HG03571 (cell line): ENCODE results near the gene SLC7A1.

Experiments
- ATAC-seq: cut with Tn5 transposase; IDR thresholded peaks from one replicate; pipeline ENCODE4 v1.9.1; 2021; ENCODE audit not compliant: unreplicated experiment

Gene SLC7A1

DNA sequence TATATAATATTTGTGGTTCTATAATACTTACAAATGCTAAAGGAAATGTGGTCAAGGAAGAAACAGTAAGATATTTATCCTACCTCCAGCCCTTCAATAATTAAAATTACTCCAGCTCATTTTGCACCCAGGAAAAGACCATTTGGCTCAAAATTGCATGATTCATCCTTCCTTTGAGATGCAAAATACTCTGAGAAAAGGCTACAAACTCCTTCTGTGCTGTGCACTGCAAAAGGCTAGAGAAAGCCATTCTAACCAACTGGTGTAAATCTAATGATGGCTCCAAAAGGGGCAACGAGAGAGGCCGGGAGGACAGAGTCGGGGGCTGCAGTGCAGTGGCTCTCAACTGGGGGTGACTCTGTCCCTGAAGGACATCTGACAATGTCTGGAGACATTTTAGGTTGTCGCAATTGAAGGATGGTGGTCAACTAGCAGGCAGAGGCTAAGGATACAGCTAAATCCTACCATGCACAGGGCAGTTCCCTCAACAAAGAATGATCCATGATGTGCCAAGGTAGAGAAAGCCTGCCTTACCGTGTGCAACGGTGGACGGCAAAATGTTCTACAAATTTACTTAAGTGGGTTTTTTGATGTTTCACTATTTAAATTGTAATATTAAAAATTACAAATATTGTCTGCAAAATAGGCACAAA lies 32.6 kb downstream of the SLC7A1 start:
- ATAC-seq: no peak

DNA sequence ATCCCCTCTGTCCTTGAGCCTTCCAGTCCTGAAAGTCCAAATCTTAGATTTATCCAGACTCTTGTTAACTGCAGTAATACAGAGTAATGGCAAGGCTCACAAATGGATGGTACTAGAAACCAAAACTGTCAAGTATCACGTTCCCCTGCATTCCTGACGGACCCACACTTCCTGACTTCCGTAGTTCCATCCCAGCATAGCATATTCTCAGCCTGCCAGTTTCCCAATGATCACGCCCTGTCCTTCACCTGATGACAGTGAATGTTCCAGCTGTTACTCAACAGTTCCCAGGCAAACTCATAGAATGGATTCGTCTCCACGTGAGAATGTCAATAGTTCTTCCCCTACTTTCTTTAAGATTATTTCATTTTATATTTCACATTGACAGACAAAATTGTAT lies 33.6 kb downstream of the SLC7A1 start:
- no peak for ATAC-seq

DNA sequence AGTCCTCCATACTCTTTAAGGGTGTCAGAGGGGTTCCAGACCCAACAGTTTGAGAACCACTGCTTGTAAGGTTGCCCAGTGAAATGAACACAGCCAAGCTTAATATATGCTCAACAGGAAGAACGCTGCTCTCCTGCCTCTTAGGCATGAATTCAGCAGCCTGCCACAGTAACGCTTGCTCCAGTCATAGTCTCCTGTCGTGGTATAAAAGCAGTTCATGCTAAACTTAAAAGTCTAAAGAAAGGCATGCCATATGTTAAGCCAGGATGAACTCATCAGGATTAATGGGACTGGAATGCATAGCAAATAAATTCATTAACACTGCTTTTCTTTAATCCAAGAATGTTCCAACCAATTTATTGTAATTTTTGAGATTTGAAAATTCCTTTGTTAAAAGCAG lies 38.7 kb downstream of the SLC7A1 start:
- no peak for ATAC-seq

DNA sequence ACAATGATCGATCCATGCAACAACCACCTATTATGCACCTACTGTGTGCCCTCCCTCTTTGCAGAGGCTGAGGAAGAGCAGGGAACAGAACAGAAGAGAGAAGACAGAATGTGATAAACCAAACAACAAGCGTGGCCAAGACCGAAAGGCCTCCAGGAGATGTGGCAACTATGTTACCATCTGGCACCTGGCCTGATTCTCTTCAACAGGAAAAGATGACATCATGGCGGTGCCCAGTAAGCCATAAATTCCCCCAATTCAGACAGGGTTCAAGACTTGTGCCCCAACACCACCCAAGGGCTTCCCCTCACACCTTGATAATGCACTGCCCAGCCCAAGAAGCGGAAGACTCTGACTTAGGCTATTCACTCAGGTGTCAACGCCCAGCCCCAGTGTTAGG lies 44.3 kb downstream of the SLC7A1 start:
- no peak for ATAC-seq

DNA sequence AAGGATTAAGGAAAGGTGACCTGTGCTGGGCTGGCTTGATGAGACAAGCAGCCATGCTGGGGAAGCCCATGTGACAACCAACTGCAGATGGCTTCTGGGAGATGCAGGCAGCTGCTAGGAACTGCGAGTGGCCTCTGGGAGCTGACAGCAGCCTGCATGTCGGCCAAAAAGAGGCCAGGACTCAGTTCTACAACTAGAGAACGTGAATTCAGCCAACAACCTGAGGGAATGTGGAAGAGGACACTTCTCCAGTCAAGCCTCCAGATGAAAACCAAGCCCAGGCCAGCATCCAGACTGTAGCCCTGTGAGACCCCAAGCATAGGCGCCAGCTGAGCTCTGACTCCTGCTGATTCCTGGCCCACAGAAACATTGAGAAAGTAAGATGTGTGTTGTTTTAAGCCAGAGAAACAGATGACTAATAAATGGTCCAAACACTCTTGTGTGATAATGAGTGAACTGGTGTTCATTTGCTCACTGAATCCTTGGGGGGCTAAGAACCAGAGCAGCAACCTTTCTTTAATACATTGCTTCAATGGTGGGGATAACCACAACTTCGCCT lies 45.0 kb downstream of the SLC7A1 start:
- no peak for ATAC-seq

DNA sequence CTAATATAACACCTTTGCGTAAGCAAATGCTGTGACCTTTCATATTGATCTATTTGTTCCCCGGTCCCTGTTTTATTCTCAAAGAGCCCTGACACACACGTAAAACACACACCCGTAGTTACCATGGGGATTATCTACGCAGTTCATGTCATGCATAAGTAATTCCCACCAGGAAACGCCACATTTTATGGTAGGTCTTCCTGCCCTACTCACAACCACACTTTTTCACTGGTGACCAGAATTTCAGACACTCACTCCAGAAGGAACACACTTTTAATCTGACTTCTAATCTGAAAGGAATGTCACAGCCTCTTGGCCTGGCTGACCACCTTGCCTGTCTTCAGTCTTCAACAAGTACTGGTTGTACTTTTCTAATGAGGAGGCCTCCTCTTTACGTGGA lies 46.8 kb downstream of the SLC7A1 start:
- no peak for ATAC-seq

DNA sequence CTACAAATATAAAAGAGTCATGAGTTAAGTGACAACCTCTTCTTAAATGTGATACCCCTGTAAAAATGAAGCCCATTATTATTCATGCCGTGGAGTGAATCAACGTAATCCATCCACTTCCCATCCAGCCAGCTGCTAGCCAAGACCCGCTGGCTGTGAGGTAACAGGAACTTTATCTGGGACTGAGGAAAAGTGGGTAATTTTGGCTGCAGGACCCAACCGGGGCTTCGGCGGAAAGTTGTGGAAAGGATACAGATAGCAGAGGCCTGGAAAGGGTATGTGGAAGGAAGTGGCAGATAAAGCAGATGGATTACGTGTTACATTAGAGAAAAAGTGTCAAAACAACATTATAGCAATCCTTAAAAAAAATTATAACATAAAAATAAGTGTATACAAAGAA lies 48.3 kb downstream of the SLC7A1 start:
- ATAC-seq: no peak

DNA sequence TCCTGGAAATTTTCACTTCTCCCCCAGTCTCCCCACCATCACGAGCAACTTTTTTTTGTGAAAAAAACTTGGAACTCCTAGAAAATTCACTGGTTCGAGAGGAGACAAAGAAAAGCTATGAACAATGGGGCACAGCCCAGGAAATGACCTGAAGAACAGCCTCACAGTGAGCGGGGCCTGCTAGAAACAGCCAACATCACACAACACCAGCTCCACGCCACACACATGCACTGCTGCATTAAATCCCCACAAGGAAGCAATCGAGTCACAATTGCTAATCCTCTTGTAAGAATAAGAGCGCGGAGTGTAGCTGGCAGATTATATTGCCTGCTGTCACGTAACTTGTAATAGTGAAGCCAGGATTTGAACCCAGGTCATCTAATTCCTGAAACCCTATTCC lies 48.8 kb downstream of the SLC7A1 start:
- no peak for ATAC-seq

DNA sequence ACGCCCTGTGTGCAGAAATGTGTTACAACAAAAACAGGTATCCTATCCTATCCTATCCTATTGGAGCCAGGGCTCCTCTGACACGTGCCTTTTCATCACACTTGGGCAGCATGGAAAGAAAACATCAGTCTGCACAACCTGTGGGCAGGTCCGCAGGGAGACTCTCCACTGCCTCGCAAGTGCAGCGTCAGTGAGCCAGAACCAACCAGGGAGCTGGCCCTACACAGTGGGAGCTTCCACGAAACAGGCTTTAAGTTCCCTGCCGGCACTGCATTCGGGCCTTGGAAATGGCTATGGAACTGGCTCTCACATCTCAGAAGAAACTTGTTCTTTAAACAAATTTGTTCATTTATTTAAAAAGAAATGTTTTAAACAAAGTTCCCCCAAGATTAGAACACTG lies 49.5 kb downstream of the SLC7A1 start:
- no peak for ATAC-seq

DNA sequence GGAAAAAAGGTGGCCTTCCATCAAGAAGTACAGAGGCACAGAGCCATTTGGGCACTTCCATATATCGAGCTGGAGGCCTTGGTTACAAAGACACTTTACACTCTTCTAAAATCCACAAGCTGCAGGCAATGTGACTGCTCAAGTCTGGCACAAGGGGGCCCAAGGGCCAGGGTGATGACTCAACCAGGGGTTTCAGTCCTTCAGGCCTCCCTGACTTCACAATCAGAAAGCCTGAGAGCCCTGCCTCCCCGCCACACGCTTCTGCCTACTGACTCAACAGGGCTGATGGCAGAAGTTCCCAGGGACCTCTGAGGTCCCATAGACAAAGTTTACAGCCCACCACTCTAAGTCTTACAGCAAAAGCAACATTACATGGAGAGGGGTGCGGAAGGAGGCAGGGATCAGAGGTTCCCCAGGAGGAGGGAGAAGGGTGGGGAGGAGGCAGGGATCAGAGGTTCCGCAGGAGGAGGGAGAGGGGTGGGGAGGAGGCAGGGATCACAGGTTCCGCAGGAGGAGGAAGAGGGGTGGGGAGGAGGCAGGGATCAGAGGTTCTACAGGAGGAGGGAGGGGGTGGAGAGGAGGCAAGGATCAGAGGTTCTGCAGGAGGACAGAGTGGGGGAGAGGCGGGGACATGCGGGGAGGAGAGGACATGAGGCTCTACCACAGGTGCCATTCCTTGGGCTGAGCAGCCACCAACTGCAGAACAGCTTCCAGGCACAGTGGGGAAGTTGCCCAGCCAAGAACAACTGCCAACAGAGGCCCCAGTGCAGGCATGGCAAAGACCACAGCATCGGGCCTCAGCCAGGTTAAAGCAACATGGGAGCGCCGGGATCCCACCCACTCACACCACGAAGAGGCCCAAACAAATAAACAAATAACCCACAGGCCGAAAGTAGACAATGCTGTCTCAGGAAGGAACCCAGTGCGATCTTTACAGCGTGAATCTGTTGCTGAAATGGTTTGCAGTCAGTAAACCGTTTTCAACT lies 52.0 kb downstream of the SLC7A1 start:
- peak; percentile 95 for ATAC-seq

DNA sequence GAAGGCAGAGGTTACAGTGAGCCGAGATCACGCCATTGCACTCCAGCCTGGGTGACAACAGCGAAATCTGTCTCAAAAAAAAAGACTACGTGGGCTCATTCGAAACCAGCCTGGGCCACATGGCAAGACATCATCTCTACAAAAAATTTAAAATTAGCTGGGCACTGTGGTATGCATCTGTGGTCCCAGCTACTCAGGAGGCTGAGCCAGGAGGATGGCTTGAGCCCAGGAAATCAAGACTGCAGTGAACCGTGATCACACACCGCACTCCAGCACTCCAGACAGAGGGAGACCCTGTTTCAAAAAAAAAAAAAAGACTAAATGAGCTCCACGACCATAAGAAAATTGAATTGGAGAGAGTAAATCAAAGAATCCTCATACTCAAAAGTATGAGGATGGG lies 53.1 kb downstream of the SLC7A1 start:
- no peak for ATAC-seq

DNA sequence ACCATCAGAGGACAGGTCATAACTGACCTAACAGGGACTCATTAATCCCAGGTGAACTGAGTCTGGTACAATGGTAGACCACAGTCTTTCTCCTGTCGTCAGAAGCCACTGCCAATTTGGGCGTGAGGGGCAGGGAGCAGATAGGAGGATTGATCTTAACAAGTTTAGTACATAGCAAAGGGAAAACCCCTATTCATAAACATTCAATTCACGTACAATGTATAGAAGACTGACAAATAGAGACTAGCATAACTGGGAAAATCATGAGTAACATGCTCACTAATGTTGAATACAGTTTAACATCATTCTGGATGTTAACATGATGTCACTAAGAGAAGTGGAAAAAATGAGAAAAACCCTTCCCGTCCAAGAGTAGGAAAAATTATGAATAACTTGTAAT lies 54.1 kb downstream of the SLC7A1 start:
- no peak for ATAC-seq

DNA sequence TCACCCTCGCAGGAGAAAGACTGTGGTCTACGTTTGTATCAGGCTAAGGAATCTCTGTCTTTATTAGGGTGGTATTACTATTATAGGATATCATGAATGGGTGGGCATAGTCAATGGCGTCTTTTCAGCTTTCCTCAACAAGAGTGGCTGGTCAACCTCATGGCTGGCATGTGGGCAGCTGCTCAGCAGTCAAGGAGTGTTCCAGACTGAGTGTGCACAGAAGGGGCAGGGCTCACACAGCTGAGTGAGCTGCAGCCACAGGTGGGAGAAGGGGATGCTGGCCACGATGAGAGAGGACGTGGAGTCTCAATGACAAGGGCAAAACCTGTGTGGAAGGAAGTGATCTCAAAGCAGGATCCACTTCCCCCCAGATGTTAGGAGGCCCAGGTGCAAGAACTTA lies 54.7 kb downstream of the SLC7A1 start:
- no peak for ATAC-seq

DNA sequence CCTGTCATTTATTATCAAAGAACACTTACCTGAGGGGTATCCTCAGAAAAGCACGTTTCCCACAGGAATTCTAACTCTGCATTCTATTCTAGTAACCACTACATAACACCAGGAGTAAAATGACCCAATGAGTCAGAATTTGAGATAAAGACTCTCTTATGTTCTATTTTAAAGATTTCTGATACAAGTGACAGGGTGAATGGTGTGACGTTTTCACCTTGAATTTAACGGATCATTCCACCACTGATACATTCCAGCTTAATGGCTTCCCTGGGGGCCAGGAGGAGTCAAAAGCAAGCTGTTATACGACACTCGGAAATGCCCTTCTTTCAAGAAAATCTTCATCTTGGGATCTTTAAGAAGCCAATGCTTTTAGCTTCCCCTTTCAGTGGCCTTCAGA lies 55.2 kb downstream of the SLC7A1 start:
- no peak for ATAC-seq

DNA sequence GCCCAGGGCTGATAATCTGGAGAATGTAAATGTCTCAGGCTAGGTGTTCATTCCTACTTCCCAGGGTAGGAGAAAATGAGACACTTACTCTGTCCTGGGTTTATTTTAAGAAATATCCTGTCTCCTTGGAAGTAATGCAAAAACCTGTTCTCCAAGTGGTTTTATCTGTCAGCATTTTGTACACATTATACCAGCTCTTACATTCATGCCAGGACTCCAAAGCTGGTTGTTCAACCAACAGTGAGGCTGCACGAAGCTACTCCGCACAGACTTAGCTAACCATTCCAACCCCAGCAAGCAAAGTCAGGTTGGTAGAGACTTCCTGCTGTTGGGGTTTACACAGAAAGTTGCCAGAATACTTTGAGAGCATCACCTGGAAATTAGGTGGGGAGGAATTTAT lies 55.6 kb downstream of the SLC7A1 start:
- no peak for ATAC-seq

DNA sequence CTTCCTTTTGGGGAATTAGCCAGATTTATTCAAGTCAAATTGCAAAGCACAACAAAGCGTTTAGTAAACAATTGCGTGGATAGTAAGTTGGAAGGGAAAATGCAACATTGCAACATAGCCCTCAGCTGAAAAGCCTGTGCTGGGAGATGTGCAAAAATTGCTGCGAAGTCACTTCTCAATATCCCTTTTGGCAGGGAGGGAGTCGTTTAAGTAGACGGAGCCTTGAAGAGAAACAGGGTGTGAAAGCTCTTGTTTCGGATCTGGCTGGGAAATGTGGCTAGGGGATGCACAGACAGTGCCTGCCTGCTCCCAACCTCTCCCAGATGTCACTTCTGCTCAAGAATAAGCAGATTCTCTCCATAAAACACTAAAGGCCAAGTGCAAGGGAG lies 56.8 kb downstream of the SLC7A1 start:
- ATAC-seq: no peak

DNA sequence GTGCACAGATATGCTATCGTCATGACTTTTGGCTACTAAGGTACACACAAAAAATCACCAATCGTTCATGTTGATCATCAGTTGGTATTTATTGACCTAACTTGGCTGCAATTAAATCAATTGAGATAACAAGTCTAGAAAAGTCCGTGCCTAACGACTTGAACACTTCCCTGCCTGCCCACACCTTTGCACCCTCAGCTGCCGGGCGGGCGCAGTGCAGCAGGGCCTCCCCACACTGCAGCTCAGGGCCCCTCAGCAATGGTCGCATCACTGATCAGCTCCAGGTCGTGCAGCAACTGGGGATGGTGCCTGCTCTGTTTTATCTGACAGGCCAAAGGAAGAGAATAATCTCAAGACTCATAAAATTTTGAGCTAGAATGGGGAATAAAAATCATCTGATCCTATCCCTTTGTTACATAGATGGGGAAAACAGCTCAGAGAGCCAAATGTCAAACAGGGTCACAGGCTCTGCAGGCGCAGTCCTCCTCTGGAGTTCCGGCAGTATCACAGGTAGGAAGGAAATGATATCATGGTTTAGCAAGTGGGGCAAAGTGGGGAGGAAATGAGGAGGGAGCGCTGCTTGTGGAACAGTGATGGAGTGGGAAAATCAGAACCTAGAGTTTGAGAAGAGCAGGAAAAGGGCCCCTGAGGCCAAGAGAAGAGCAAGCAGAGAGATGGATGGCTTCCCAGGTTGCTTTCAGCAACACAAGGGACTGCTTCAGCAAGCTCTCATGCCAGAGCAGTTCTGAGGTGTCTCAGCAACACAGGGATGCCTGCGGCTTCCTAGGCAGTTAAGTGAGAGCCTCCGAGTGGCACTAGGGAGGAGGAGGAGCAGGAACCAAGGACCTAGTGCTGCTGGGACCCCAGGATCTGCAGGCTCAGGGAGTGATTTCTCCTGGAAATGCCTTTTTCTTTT lies 57.5 kb downstream of the SLC7A1 start:
- no peak for ATAC-seq

DNA sequence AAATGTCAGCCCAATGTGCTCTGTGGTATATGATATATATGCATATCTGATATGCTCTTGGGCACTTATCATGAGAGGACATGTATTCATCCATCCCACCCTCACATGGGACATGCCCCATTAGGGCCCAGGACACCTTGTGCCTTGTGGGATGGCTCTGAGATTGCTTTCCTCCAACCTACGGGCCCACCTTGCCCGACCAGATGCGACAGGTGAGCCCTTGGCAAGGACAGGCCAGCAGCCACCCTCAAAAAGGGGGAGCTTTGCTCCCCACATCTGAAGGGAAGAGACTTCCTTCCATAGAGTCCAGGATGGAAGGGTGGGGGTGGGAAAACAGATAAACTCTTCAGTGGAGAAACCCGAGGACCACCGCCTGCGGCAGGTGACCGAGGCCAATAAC lies 58.6 kb downstream of the SLC7A1 start:
- ATAC-seq: no peak

DNA sequence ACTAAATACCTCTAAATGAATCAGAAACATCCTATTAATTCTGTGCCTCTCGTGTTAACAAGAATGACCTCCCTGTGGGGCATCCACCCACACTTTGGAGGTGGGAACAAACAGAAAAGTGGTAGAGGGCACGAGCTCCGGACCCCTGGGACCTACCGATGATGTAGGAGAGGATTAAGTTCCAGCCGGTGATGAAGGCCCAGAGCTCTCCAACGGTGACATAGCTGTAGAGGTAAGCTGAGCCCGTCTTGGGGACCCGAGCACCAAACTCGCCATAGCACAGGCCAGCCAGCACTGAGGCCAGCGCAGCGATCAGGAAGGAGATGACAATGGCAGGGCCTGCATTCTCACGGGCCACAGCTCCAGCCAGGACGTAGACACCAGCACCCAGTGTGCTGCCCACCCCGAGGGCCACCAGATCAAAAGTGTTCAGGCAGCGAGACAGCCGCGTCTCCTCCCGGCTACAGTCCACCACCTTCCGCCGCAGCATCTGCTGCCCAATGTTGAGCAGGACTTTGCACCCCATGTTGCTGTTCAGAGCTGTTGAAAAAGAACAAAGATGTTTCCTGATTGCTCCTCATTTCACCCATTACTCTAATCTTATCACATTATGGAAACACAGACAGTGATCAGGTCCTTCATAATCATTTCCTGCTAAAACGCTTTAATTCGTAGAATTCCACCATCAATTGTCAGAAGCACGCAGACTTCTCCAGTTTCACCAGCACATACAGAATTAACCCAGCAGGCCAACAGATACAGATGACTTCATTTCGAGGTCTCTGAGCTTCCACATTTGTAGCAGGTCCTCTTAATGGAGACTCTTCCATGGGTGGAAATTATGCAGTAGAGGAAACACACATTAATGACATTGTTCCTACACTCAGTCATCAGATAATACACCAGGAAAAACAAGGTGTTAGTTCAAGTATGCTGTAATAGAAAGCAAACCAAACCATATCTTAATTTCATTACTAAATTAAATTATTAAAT lies 59.5 kb downstream of the SLC7A1 start:
- no peak for ATAC-seq

DNA sequence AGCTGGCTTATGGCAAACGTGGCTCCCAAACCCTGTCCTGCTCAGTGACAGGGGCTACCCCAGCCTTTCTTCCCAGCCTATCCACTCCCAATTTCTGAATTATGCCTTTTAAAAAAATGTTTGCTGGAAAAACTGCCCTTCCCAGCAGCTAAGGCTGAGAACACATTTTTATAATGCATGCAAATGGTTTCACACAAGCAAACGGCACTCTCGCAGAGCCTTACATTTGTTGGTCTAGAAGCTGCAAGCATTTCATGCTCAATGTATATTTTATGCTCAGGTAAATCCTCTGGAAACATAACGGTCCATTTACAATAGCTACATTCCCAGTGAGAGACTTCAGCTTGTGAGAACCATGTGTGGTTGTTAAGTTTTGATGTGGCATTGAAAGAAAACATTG lies 61.4 kb downstream of the SLC7A1 start:
- ATAC-seq: no peak
